Measurements from ENCODE around the gene RBM15B. TPM values are rescaled to one million over a fixed set of nuclear protein-coding genes. Genes with fewer than 3 reads are reported as not detected.
A peak's percentile ranks its signal among the peaks of the same experiment; 100 is the strongest.

Gene RBM15B
- total and polyA plus RNA-seq, 9 of the 15 experiments (the other 6 are each of a cell fraction or from before 2014, with no cell fraction given): 1.8 to 21.0 (median 10.5) TPM

- Histone ChIP-seq H3K36me3 (ENCODE audit: control insufficient read depth, insufficient read depth, low read length) (peaks cover 38% of the 10 kb centered on the region), H3K9ac (ENCODE audit: insufficient read depth in 1 of 2, low read depth in 2 of 2, low read length in 2 of 2) (peak overlapping the region; percentile 78 to 91), H3K27ac (ENCODE audit: extremely low read depth, low read depth, low read length) (peak overlapping the region; percentile 68), H3K4me1 (replicated peaks in 1 of 2; ENCODE audit: control insufficient read depth in 2 of 2, insufficient read depth in 2 of 2, low read length in 2 of 2) (peaks cover 11 to 24% of the 10 kb centered on the region in 2 experiments), H3K4me3 (peak overlapping the region; percentile 82), H3K27me3 (ENCODE audit: control insufficient read depth in 2 of 2, insufficient read depth in 2 of 2, low read length in 2 of 2) (no peaks in the 10 kb centered on the region), H3K4me2 (ENCODE audit: insufficient read depth, low read length) (peak overlapping the region; percentile 83), H3K79me2 (ENCODE audit: control insufficient read depth, insufficient read depth, low read length) (peaks cover 37% of the 10 kb centered on the region), H4K20me1 (replicated peaks; ENCODE audit: control insufficient read depth, insufficient read depth, low read length) (peaks cover 14% of the 10 kb centered on the region; the same call in 1 of the 2 replicates), H3K9me3 (replicated peaks; ENCODE audit: control insufficient read depth, insufficient read depth, low read depth, low read length) (no peaks in the 10 kb centered on the region), H2AFZ (ENCODE audit: low read depth, low read length) (peak overlapping the region; percentile 19; the same call in 1 of the 2 replicates), H3K9me1 (ENCODE audit: control insufficient read depth, insufficient read depth, low read length) (peaks cover 14% of the 10 kb centered on the region)
- DNase-seq (ENCODE audit: extremely low read depth in 1 of 4, low spot score in 3 of 4): no peak
- WGBS (ENCODE audit: insufficient coverage, low coverage, missing lambda C conversion rate): 2% methylated on average over 18 of the region's 18 CpGs
- no TSS peak for BruUV-seq (replicated peaks)
- CTCF ChIA-PET (ENCODE audit: low intra/inter-chr PET ratio): no interaction called here
- in situ Hi-C loops (cut with MboI) (no loop called here), intact Hi-C loops (cut with micrococcal nuclease) (loop anchor here (5.0 to 10.0 kb wide), 2 partner anchors 297 to 771 kb away; partner anchors contain the start of genes CISH and MAPKAPK3)
- no peak for ATAC-seq
- no peak for FAIRE-seq
- POLR2A ChIA-PET: interaction anchor here (0.5 to 1.0 kb wide), 4 partner anchors 10 to 402 kb away, joined by 3 to 5 read pairs (median 3); no protein-coding TSS in a partner anchor
- TF ChIP-seq GTF3C2 (IDR thresholded peaks at IDR 0.05; ENCODE audit: borderline replicate concordance, extremely low read depth, insufficient read length) (no peak), KDM5B (IDR thresholded peaks at IDR 0.05; ENCODE audit: insufficient replicate concordance, low read depth, low read length) (peak; percentile 47), HDAC8 (tag; IDR thresholded peaks at IDR 0.05) (no peak), MNT (conservative IDR thresholded peaks at IDR 0.05) (0 out of 4 replicates have a peak, but pooled peaks of 1 of the 2 experiments have one; percentile 14), IFI16 (CRISPR knock-in tag; IDR thresholded peaks at IDR 0.05) (no peak)
Measured at GRCh38 chr3:51385621-51386091, 5.4 kb upstream of the RBM15B start.

Measured in K562 (cell line).